Caco-2 (cell line): ENCODE data around the gene MLYCD. TPM values are rescaled to one million over a fixed set of nuclear protein-coding genes. Genes with fewer than 3 reads are reported as not detected.

Source experiments
- BruUV-seq: library from RNA; stranded (reverse); fragments of 400-500 nt; replicated peaks from 2 replicates; lab custom pipeline; 2021; lab: Mats Ljungman, UMichigan
- CTCF ChIA-PET: fragments of 300-600 bp; sonication (Branson Sonifier 250); formaldehyde crosslinking; loops from one replicate; lab custom pipeline; 2022; ENCODE audit warnings: antibody characterized with exemption; lab: Charles Lee
- POLR2A ChIA-PET: fragments of 300-600 bp; sonication (Branson Sonifier 250); formaldehyde crosslinking; loops from one replicate; lab custom pipeline; 2022; ENCODE audit warnings: antibody characterized with exemption; lab: Charles Lee
- DNase-seq, 2 experiments: peaks; one replicate each; pipeline versions ENCODE4 v3.0.0 to v3.0.0-alpha.2; 2020 to 2022
- H3K27me3 ChIP-seq: replicated peaks from 2 replicates; pipeline ENCODE4 v1.6.0; 2011; ENCODE audit warnings: low read length; ENCODE audit not compliant: control insufficient read depth, insufficient read depth
- H3K36me3 ChIP-seq: 2 replicates; pipeline ENCODE4 v1.5.1; 2011; ENCODE audit warnings: low read length; ENCODE audit not compliant: control insufficient read depth, insufficient read depth
- H3K4me1 ChIP-seq: fragments of 250-450 bp; sonication (Bioruptor Pico); 2 replicates; pipeline ENCODE4 v1.5.1; 2020; ENCODE audit warnings: mild to moderate bottlenecking
- H3K4me3 ChIP-seq: 2 replicates; pipeline ENCODE4 v1.5.1; 2011; ENCODE audit warnings: low read depth, mild to moderate bottlenecking, control low read depth, low read length
- H3K9me3 ChIP-seq: fragments of 250-450 bp; sonication (Bioruptor Pico); 2 replicates; pipeline ENCODE4 v1.5.1; 2020; ENCODE audit warnings: mild to moderate bottlenecking, moderate library complexity
- H3K27ac Mint-ChIP-seq: one replicate; pipeline ENCODE4 v1.8.0; 2022; ENCODE audit warnings: mixed read lengths; ENCODE audit not compliant: unreplicated experiment
- H3K27me3 Mint-ChIP-seq: one replicate; pipeline ENCODE4 v1.8.0; 2022; ENCODE audit warnings: mixed read lengths; ENCODE audit not compliant: insufficient read depth, unreplicated experiment
- H3K36me3 Mint-ChIP-seq: one replicate; pipeline ENCODE4 v1.8.0; 2022; ENCODE audit warnings: mild to moderate bottlenecking, mixed read lengths; ENCODE audit not compliant: insufficient read depth, unreplicated experiment
- H3K4me1 Mint-ChIP-seq: one replicate; pipeline ENCODE4 v1.8.0; 2022; ENCODE audit warnings: low read depth, mixed read lengths; ENCODE audit not compliant: unreplicated experiment
- H3K4me3 Mint-ChIP-seq: one replicate; pipeline ENCODE4 v1.8.0; 2022; ENCODE audit warnings: mild to moderate bottlenecking, moderate library complexity, mixed read lengths; ENCODE audit not compliant: unreplicated experiment
- H3K9me3 Mint-ChIP-seq: one replicate; pipeline ENCODE4 v1.8.0; 2022; ENCODE audit warnings: mixed read lengths; ENCODE audit not compliant: unreplicated experiment
- intact Hi-C: fragments of 100-400 bp; cut with micrococcal nuclease; formaldehyde crosslinking; loops from one replicate; pipeline ENCODE4 v1.10.0; 2022; ENCODE audit not compliant: unreplicated experiment
- total RNA-seq: library from RNA; stranded (reverse); gene quantifications from 2 replicates; pipeline ENCODE4 v1.2.3, GENCODE V29; 2022
- TF ChIP-seq, protein P1 (sequence below), 2 experiments: fragments of 200-600 bp in 1 of 2; IDR thresholded peaks; 1 replicate in 1 of 2; 2 replicates in 1 of 2; pipeline versions ENCODE4 v1.5.1 to v1.8.0; 2011 to 2022; ENCODE audit warnings: antibody characterized with exemption in 1 of 2, control low read depth in 1 of 2, inconsistent platforms in 1 of 2, low read depth in 1 of 2, low read length in 1 of 2, mild to moderate bottlenecking in 1 of 2, moderate library complexity in 1 of 2; ENCODE audit not compliant: insufficient read depth in 1 of 2, severe bottlenecking in 1 of 2, unreplicated experiment in 1 of 2

The MLYCD gene
- total RNA-seq, 1 experiment from 2014 or later: 8.7 TPM

GRCh38 chr16:83936581-83937165 is 37.8 kb downstream of the MLYCD start:
- no peaks in the 10 kb centered on the region for H3K9me3 Mint-ChIP-seq
- H3K36me3 ChIP-seq: no peaks in the 10 kb centered on the region
- no TSS peak for BruUV-seq
- H3K27me3 ChIP-seq: no peaks in the 10 kb centered on the region
- DNase-seq: no peak
- intact Hi-C loops: no loop called here
- no peak overlapping the region for H3K27ac Mint-ChIP-seq
- peaks cover 6% of the 10 kb centered on the region for H3K4me1 Mint-ChIP-seq
- H3K4me3 Mint-ChIP-seq: no peak overlapping the region
- H3K27me3 Mint-ChIP-seq: no peaks in the 10 kb centered on the region
- ChIA-PET CTCF (no interaction called here), POLR2A (no interaction called here)
- TF ChIP-seq, protein P1, sequence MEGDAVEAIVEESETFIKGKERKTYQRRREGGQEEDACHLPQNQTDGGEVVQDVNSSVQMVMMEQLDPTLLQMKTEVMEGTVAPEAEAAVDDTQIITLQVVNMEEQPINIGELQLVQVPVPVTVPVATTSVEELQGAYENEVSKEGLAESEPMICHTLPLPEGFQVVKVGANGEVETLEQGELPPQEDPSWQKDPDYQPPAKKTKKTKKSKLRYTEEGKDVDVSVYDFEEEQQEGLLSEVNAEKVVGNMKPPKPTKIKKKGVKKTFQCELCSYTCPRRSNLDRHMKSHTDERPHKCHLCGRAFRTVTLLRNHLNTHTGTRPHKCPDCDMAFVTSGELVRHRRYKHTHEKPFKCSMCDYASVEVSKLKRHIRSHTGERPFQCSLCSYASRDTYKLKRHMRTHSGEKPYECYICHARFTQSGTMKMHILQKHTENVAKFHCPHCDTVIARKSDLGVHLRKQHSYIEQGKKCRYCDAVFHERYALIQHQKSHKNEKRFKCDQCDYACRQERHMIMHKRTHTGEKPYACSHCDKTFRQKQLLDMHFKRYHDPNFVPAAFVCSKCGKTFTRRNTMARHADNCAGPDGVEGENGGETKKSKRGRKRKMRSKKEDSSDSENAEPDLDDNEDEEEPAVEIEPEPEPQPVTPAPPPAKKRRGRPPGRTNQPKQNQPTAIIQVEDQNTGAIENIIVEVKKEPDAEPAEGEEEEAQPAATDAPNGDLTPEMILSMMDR (IDR thresholded peaks at IDR 0.05; ENCODE audit: insufficient read depth in 1 of 2, low read depth in 1 of 2, low read length in 1 of 2, severe bottlenecking in 1 of 2, unreplicated experiment in 1 of 2): no peak
- no peaks in the 10 kb centered on the region for H3K4me1 ChIP-seq
- H3K4me3 ChIP-seq: no peak overlapping the region
- H3K9me3 ChIP-seq: no peaks in the 10 kb centered on the region
- H3K36me3 Mint-ChIP-seq: peaks cover 18% of the 10 kb centered on the region

- DNase-seq: no peak
- Histone ChIP-seq H3K27me3 (no peaks in the 10 kb centered on the region), H3K9me3 (no peaks in the 10 kb centered on the region), H3K4me3 (no peak overlapping the region), H3K4me1 (peaks cover 5% of the 10 kb centered on the region; the same call in 1 of the 2 replicates), H3K36me3 (no peaks in the 10 kb centered on the region)
- intact Hi-C loops: no loop called here
- TF ChIP-seq, protein P1 (IDR thresholded peaks at IDR 0.05; ENCODE audit: insufficient read depth in 1 of 2, low read depth in 1 of 2, low read length in 1 of 2, severe bottlenecking in 1 of 2, unreplicated experiment in 1 of 2): no peak
- Mint-ChIP-seq H3K27me3 (no peaks in the 10 kb centered on the region), H3K36me3 (peaks cover 15% of the 10 kb centered on the region), H3K9me3 (no peaks in the 10 kb centered on the region), H3K27ac (no peak overlapping the region), H3K4me1 (peaks cover 6% of the 10 kb centered on the region), H3K4me3 (no peak overlapping the region)
- no TSS peak for BruUV-seq
- CTCF ChIA-PET: interaction anchor here (0.5 kb wide), 1 partner anchor 250 kb away, joined by 3 read pairs; the partner anchor contains the start of gene TAF1C
- POLR2A ChIA-PET: no interaction called here
Observed at GRCh38 chr16:83937267-83937666, 38.4 kb downstream of the MLYCD start.

DNA sequence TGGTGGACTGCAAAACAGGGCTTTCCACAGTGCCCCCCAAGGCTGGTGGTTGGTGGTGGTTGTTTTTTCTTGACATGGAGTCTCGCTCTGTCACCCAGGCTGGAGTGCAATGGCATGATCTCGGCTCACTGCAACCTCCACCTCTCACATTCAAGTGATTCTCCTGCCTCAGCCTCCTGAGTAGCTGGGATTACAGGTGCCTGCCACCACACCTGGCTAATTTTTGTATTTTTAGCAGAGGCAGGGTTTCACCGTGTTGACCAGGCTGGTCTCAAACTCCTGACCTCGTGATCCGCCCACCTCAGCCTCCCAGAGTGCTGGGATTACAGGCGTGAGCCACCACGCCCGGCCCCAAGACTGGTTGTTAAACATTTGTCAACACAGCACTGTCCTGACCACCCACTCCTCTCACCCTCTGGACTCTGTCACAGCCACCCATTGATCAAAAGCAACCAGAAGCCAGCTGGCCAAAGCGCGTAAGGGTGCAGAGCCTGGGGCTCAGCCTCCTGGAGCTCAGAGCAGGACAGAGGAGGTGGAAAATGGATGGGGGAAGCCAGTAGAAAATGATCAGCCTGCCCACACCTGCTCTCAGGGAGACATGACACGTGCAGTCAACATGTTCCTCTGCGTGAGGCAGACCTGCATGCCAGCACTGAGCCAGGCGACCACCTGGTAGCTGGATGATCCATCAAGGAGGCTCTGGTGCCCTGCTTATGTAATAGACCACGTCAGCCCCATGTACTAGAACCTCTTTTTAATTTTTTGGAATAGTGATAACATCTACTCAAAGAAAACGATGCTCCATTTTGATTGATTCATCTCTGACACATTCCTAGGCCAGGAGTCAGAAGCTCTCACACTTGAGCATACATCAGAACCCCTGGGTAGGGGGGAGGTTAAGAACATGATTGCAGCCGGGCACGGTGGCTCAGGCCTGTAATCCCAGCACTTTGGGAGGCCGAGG is 39.3 kb downstream of the MLYCD start:
- Mint-ChIP-seq H3K4me1 (peaks cover 13% of the 10 kb centered on the region), H3K4me3 (no peak overlapping the region), H3K9me3 (no peaks in the 10 kb centered on the region), H3K36me3 (peaks cover 15% of the 10 kb centered on the region), H3K27ac (no peak overlapping the region), H3K27me3 (no peaks in the 10 kb centered on the region)
- H3K4me3 ChIP-seq: no peak overlapping the region
- DNase-seq: no peak
- no peaks in the 10 kb centered on the region for H3K9me3 ChIP-seq
- intact Hi-C loops: no loop called here
- H3K4me1 ChIP-seq: peaks cover 15% of the 10 kb centered on the region
- no peaks in the 10 kb centered on the region for H3K36me3 ChIP-seq
- TF ChIP-seq, protein P1 (IDR thresholded peaks at IDR 0.05; ENCODE audit: insufficient read depth in 1 of 2, low read depth in 1 of 2, low read length in 1 of 2, severe bottlenecking in 1 of 2, unreplicated experiment in 1 of 2): no peak
- ChIA-PET CTCF (interaction anchor here (0.7 kb wide), 1 partner anchor 10 kb away, joined by 3 read pairs; no protein-coding TSS in a partner anchor), POLR2A (no interaction called here)
- no peaks in the 10 kb centered on the region for H3K27me3 ChIP-seq
- BruUV-seq: no TSS peak
